HepG2 (cell line): ENCODE data around the gene U2AF1L4. TPM values are rescaled to one million over a fixed set of nuclear protein-coding genes. Genes with fewer than 3 reads are reported as not detected.

Experiments used
- ATAC-seq: fragments of 200-7000 bp; cut with Tn5 transposase; 3 replicates; pipeline ENCODE4 v1.9.1; 2020; ENCODE audit warnings: mild to moderate bottlenecking, moderate library complexity
- BruUV-seq: library from RNA; stranded (reverse); fragments of 400-500 nt; replicated peaks from 2 replicates; lab custom pipeline; 2021; lab: Mats Ljungman, UMichigan
- CTCF ChIA-PET: fragments of 300-600 bp; formaldehyde crosslinking; extraction: SDS; loops from one replicate; lab custom pipeline; 2021; ENCODE audit warnings: low total read pairs, inconsistent platforms, low intra/inter-chr PET ratio; lab: Yijun Ruan, JAX
- POLR2A ChIA-PET: fragments of 350-600 bp; sonication (Branson Sonifier 250); formaldehyde crosslinking; loops from one replicate; lab custom pipeline; 2020; ENCODE audit warnings: antibody characterized with exemption, inconsistent platforms; lab: Yijun Ruan, JAX
- DNase-seq: peaks from one replicate; pipeline ENCODE4 v3.0.0-alpha.2; 2015; ENCODE audit warnings: low spot score
- FAIRE-seq: peaks from 3 replicates; lab custom pipeline; 2011; peaks lifted over from hg19 to GRCh38; lab: Jason Lieb, UNC
- H2AFZ ChIP-seq: one replicate; pipeline ENCODE4 v1.6.1; 2011; ENCODE audit warnings: low read length, inconsistent platforms
- H3K27ac ChIP-seq: fragments of 300-600 bp; 3 replicates; pipeline ENCODE4 v1.8.0; 2011; ENCODE audit warnings: mixed run types, mild to moderate bottlenecking, mixed read lengths, low read length, inconsistent platforms; ENCODE audit not compliant: insufficient read depth; ENCODE audit errors: extremely low read length
- H3K27me3 ChIP-seq, 2 experiments: fragments of 200-600 bp in 1 of 2; 2 replicates in 1 of 2; 3 replicates in 1 of 2; pipeline versions ENCODE4 v1.6.0 to v1.8.0; 2011; ENCODE audit warnings: low read length in 2 of 2, mild to moderate bottlenecking in 2 of 2, moderate library complexity in 2 of 2, inconsistent platforms in 1 of 2; ENCODE audit not compliant: insufficient read depth in 2 of 2, control insufficient read depth in 1 of 2
- H3K36me3 ChIP-seq, 2 experiments: fragments of 200-600 bp in 1 of 2; replicated peaks in 1 of 2; 2 replicates in 1 of 2; 3 replicates in 1 of 2; pipeline versions ENCODE4 v1.5.1 to v1.8.0; 2011; ENCODE audit warnings: low read length in 2 of 2, inconsistent platforms in 1 of 2; ENCODE audit not compliant: insufficient read depth in 2 of 2, control insufficient read depth in 1 of 2
- H3K4me1 ChIP-seq: 2 replicates; pipeline ENCODE4 v1.5.1; 2012; ENCODE audit warnings: low read length, inconsistent platforms; ENCODE audit not compliant: insufficient read depth
- H3K4me2 ChIP-seq: 2 replicates; pipeline ENCODE4 v1.6.0; 2011; ENCODE audit warnings: low read depth, low read length, inconsistent platforms
- H3K4me3 ChIP-seq, 3 experiments: fragments of 200-600 bp in 1 of 3; sonication (generic), shearing (Covaris generic) in 1 of 3; replicated peaks in 1 of 3; 2 replicates each; pipeline ENCODE4 v1.5.1; 2011 to 2016; ENCODE audit warnings: low read length in 3 of 3, inconsistent platforms in 2 of 3, low read depth in 2 of 3, mild to moderate bottlenecking in 2 of 3, control low read depth in 1 of 3, mixed read lengths in 1 of 3; ENCODE audit not compliant: insufficient read depth in 1 of 3
- H3K79me2 ChIP-seq: one replicate; pipeline ENCODE4 v1.6.1; 2011; ENCODE audit warnings: low read length, inconsistent platforms; ENCODE audit not compliant: insufficient read depth
- H3K9ac ChIP-seq: 2 replicates; pipeline ENCODE4 v1.6.0; 2011; ENCODE audit warnings: mild to moderate bottlenecking, low read depth, low read length, inconsistent platforms; ENCODE audit not compliant: insufficient read depth
- H3K9me3 ChIP-seq: 2 replicates; pipeline ENCODE4 v1.5.1; 2012; ENCODE audit warnings: mild to moderate bottlenecking, low read length
- H4K20me1 ChIP-seq: 2 replicates; pipeline ENCODE4 v1.6.0; 2011; ENCODE audit warnings: inconsistent platforms, mild to moderate bottlenecking, low read length, moderate library complexity; ENCODE audit not compliant: insufficient read depth
- AFF4 ChIP-seq: sonication (generic); formaldehyde crosslinking; IDR thresholded peaks from 2 replicates; pipeline ENCODE4 v1.4.0; 2020; ENCODE audit warnings: missing genetic modification reagents
- HDAC1 ChIP-seq: sonication (generic); formaldehyde crosslinking; IDR thresholded peaks from 2 replicates; pipeline ENCODE4 v1.5.1; 2020; ENCODE audit warnings: mild to moderate bottlenecking, missing genetic modification reagents
- HNF4A ChIP-seq: sonication (generic); formaldehyde crosslinking; IDR thresholded peaks from 2 replicates; pipeline ENCODE4 v1.4.0; 2020; ENCODE audit warnings: missing genetic modification reagents
- HNF4G ChIP-seq, 2 experiments: sonication (generic) in 1 of 2; formaldehyde crosslinking in 1 of 2; IDR thresholded peaks; 2 replicates each; pipeline versions ENCODE4 v1.4.0 to v1.6.1; 2011 to 2020; ENCODE audit warnings: borderline replicate concordance in 2 of 2, low read depth in 2 of 2, mild to moderate bottlenecking in 2 of 2, low read length in 1 of 2, missing genetic modification reagents in 1 of 2, moderate library complexity in 1 of 2
- NFATC3 ChIP-seq: sonication (generic); formaldehyde crosslinking; IDR thresholded peaks from 2 replicates; pipeline ENCODE4 v1.5.1; 2020; ENCODE audit warnings: mild to moderate bottlenecking, missing genetic modification reagents
- PLRG1 ChIP-seq: fragments of 450-650 bp; conservative IDR thresholded peaks from 2 replicates; pipeline ENCODE4 v1.6.1; 2016
- TEAD2 ChIP-seq: sonication (generic); formaldehyde crosslinking; IDR thresholded peaks from 2 replicates; pipeline ENCODE4 v1.9.0; 2021; ENCODE audit warnings: missing genetic modification reagents
- ZBTB38 ChIP-seq: sonication (generic); formaldehyde crosslinking; IDR thresholded peaks from 2 replicates; pipeline ENCODE4 v1.5.1; 2020; ENCODE audit warnings: mild to moderate bottlenecking, missing genetic modification reagents
- ZNF746 ChIP-seq: sonication (generic); formaldehyde crosslinking; IDR thresholded peaks from 2 replicates; pipeline ENCODE4 v1.8.0; 2022; ENCODE audit warnings: mild to moderate bottlenecking, missing genetic modification reagents
- ZNF782 ChIP-seq: sonication (generic); formaldehyde crosslinking; IDR thresholded peaks from 2 replicates; pipeline ENCODE4 v1.4.0; 2020; ENCODE audit warnings: missing genetic modification reagents, mild to moderate bottlenecking, borderline replicate concordance
- ZNF816 ChIP-seq: sonication (generic); formaldehyde crosslinking; IDR thresholded peaks from 2 replicates; pipeline ENCODE4 v1.8.0; 2022; ENCODE audit warnings: missing genetic modification reagents, mild to moderate bottlenecking, borderline replicate concordance
- WGBS: methylation state at CpG from one replicate; pipeline ENCODE4 v1.1.6; 2017; ENCODE audit warnings: low lambda C conversion rate; 5-methylcytosine and 5-hydroxymethylcytosine counted together
- in situ Hi-C: cut with HindIII; loops from 2 replicates; pipeline ENCODE4 v1.10.0; 2017; ENCODE audit warnings: low pct_unique_long_range_greater_than_20kb; ENCODE audit not compliant: extremely low pct_ligation_motif_present
- intact Hi-C: fragments of 100-400 bp; cut with micrococcal nuclease; formaldehyde crosslinking; loops from one replicate; pipeline ENCODE4 v1.10.0; 2022; ENCODE audit not compliant: unreplicated experiment
- polyA plus RNA-seq, 8 experiments: library from polyadenylated mRNA; depleted of rRNA in 3 of 8; stranded (reverse) in 7 of 8; unstranded in 1 of 8; fragments of >200 nt; fragmentation: Illumina TruSeq in 4 of 8; extraction: Trizol in 4 of 8; gene quantifications; 2 replicates each; pipeline versions ENCODE4 v1.2.1 to v1.2.3, GENCODE V29; 2011 to 2016; ENCODE audit warnings: low read depth in 4 of 8, missing spikeins in 1 of 8, mixed read lengths in 1 of 8; ENCODE audit not compliant: insufficient read depth in 1 of 8
- total RNA-seq, 5 experiments: library from RNA; depleted of rRNA; stranded (reverse); fragments of >200 nt; fragmentation: Illumina TruSeq; extraction: Trizol; gene quantifications; 2 replicates each; pipeline ENCODE4 v1.2.3, GENCODE V29; 2016; ENCODE audit warnings: low read depth in 1 of 5
- TF ChIP-seq, protein P1 (sequence below): sonication (generic); formaldehyde crosslinking; conservative IDR thresholded peaks from 2 replicates; pipeline ENCODE4 v1.8.1; 2023; ENCODE audit warnings: missing genetic modification reagents
- TF ChIP-seq, protein P2 (sequence below): sonication (generic); formaldehyde crosslinking; IDR thresholded peaks from 2 replicates; pipeline ENCODE4 v1.4.0; 2020; ENCODE audit warnings: missing genetic modification reagents

The U2AF1L4 gene
- total and polyA plus RNA-seq, 2 of the 13 experiments (the other 11 are each of a cell fraction or from before 2014, with no cell fraction given), result 7.9 to 15.4 TPM

DNA sequence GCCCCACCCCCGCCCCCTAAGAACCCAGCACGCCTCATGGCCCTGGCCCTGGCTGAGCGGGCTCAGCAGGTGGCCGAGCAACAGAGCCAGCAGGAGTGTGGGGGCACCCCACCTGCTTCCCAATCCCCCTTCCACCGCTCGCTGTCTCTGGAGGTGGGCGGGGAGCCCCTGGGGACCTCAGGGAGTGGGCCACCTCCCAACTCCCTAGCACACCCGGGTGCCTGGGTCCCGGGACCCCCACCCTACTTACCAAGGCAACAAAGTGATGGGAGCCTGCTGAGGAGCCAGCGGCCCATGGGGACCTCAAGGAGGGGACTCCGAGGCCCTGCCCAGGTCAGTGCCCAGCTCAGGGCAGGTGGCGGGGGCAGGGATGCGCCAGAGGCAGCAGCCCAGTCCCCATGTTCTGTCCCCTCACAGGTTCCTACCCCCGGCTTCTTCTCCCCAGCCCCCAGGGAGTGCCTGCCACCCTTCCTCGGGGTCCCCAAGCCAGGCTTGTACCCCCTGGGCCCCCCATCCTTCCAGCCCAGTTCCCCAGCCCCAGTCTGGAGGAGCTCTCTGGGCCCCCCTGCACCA is 42.1 kb upstream of the U2AF1L4 start (continued):
- no peak for TF ChIP-seq ZBTB38
- no peak for TF ChIP-seq PLRG1
- TF ChIP-seq AFF4 (CRISPR knock-in tag), result no peak
- TF ChIP-seq, all 625 proteins: peak for 0

DNA sequence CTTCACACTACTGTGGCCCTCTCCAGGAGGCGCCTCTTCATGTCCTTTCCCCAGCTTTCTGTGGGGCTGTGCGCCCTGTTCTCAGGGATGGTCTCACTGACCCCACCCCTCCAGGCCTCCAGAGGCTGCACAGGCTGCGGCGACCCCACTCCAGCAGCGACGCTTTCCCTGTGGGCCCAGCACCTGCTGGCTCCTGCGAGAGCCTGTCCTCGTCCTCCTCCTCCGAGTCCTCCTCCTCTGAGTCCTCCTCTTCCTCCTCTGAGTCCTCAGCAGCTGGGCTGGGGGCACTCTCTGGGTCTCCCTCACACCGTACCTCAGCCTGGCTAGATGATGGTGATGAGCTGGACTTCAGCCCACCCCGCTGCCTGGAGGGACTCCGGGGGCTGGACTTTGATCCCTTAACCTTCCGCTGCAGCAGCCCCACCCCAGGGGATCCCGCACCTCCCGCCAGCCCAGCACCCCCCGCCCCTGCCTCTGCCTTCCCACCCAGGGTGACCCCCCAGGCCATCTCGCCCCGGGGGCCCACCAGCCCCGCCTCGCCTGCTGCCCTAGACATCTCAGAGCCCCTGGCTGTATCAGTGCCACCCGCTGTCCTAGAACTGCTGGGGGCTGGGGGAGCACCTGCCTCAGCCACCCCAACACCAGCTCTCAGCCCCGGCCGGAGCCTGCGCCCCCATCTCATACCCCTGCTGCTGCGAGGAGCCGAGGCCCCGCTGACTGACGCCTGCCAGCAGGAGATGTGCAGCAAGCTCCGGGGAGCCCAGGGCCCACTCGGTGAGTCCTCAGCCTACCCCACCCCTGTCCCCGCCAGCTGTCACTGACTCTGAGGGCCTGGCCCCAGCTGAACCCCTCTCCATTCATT is 41.3 kb upstream of the U2AF1L4 start:
- ATAC-seq (peak; percentile 3; the same call in 2 of the 3 replicates), FAIRE-seq (no peak)
- in situ Hi-C loops, result no loop called here
- 0 out of 2 replicates have a peak, but pooled peaks have one; percentile 17 for TF ChIP-seq ZNF746 (CRISPR knock-in tag)
- peak; percentile 83 for TF ChIP-seq HNF4G (IDR thresholded peaks at IDR 0.05; ENCODE audit: borderline replicate concordance, low read depth, low read length)
- peak; percentile 56; the same call in 1 of the 2 replicates for TF ChIP-seq HNF4G (CRISPR knock-in tag; IDR thresholded peaks at IDR 0.05; ENCODE audit: borderline replicate concordance, low read depth)
- no peak for TF ChIP-seq ZNF816 (CRISPR knock-in tag)
- TF ChIP-seq, protein P1, sequence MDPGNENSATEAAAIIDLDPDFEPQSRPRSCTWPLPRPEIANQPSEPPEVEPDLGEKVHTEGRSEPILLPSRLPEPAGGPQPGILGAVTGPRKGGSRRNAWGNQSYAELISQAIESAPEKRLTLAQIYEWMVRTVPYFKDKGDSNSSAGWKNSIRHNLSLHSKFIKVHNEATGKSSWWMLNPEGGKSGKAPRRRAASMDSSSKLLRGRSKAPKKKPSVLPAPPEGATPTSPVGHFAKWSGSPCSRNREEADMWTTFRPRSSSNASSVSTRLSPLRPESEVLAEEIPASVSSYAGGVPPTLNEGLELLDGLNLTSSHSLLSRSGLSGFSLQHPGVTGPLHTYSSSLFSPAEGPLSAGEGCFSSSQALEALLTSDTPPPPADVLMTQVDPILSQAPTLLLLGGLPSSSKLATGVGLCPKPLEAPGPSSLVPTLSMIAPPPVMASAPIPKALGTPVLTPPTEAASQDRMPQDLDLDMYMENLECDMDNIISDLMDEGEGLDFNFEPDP (CRISPR knock-in tag), result no peak
- TF ChIP-seq, protein P2, sequence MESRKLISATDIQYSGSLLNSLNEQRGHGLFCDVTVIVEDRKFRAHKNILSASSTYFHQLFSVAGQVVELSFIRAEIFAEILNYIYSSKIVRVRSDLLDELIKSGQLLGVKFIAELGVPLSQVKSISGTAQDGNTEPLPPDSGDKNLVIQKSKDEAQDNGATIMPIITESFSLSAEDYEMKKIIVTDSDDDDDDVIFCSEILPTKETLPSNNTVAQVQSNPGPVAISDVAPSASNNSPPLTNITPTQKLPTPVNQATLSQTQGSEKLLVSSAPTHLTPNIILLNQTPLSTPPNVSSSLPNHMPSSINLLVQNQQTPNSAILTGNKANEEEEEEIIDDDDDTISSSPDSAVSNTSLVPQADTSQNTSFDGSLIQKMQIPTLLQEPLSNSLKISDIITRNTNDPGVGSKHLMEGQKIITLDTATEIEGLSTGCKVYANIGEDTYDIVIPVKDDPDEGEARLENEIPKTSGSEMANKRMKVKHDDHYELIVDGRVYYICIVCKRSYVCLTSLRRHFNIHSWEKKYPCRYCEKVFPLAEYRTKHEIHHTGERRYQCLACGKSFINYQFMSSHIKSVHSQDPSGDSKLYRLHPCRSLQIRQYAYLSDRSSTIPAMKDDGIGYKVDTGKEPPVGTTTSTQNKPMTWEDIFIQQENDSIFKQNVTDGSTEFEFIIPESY (CRISPR knock-in tag), result peak; percentile 43; the same call in 1 of the 2 replicates
- TF ChIP-seq TEAD2 (CRISPR knock-in tag), result no peak
- peak; percentile 16; the same call in 1 of the 2 replicates for TF ChIP-seq HDAC1 (CRISPR knock-in tag)
- no peak for TF ChIP-seq NFATC3 (CRISPR knock-in tag)
- peak; percentile 79 for TF ChIP-seq HNF4A (CRISPR knock-in tag)
- peak; percentile 68; the same call in 1 of the 2 replicates for TF ChIP-seq ZNF782 (CRISPR knock-in tag)

More for the DNA sequence above, 41.3 kb upstream of the U2AF1L4 start:
- Histone ChIP-seq H3K79me2 (no peaks in the 10 kb centered on the region), H3K4me3 (peak overlapping the region in 1 of 3 experiments; percentile 43; a peak in 1 of 6 replicates), H3K27me3 (no peaks in the 10 kb centered on the region), H2AFZ (no peak overlapping the region), H3K9me3 (no peaks in the 10 kb centered on the region), H3K9ac (no peak overlapping the region), H3K36me3 (no peaks in the 10 kb centered on the region; a peak in 1 of 5 replicates), H3K27ac (no peak overlapping the region), H3K4me1 (peaks cover 40% of the 10 kb centered on the region), H4K20me1 (no peaks in the 10 kb centered on the region), H3K4me2 (peak overlapping the region; percentile 45)
- POLR2A ChIA-PET, result interaction anchor here (1.0 to 1.5 kb wide), 3 partner anchors 39 to 46 kb away, joined by 3 to 5 read pairs (median 4); partner anchors contain the start of genes LIN37 and PSENEN
- intact Hi-C loops, result no loop called here
- CTCF ChIA-PET, result no interaction called here
- WGBS, result 55% methylated on average over 21 of the region's 31 CpGs
- DNase-seq, result no peak
- no TSS peak for BruUV-seq
